GM18907 (cell line): ENCODE measurements around the gene SLC8A1.

Experiments used
- ATAC-seq: cut with Tn5 transposase; IDR thresholded peaks from one replicate; pipeline ENCODE4 v1.9.1; 2021; ENCODE audit warnings: mild to moderate bottlenecking, moderate library complexity; ENCODE audit not compliant: unreplicated experiment

The SLC8A1 gene

GRCh38 chr2:40394031-40394430 is 57.9 kb downstream of the SLC8A1 start:
- ATAC-seq, result no peak

DNA sequence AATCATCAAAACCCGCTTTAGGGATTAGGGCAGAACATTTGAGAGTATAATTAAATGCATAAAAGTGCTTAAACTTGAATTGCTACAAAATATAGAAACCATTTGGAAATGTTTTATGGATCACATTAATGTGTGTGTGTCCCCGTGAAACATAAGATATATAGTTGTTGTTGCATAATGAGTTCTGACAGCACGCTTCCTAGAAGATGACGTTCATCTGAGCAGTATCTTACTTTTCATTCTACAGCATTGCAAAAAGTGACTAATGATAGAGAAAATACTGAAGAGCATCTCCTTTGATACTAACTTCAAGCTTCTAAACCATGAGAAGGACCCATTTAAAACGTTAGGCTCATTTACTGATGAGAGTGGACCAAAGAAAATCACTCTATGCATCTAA is 63.7 kb downstream of the SLC8A1 start:
- ATAC-seq, result no peak

GRCh38 chr2:40386177-40386576 is 65.7 kb downstream of the SLC8A1 start:
- ATAC-seq, result no peak

DNA sequence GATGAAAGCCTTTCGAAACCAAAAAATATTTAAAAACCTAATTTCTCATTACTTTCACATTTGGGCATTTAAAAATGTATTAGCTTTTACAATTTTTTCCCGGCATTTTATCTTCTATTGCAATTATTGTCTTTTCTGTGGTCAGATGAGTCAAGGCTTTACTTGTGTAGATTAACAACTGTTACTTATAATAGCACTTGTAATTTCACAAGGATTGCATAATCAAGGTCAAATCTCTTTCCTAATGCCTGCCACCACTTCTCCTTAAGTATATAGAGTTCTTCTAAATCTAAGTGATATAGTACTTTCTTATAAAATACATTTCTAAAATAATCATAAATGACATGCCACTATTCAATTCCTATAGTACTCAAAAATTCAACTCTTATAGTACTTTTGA is 67.2 kb downstream of the SLC8A1 start:
- ATAC-seq, result no peak

- ATAC-seq, result no peak
Observed at GRCh38 chr2:40384233-40384632, 67.7 kb downstream of the SLC8A1 start.

DNA sequence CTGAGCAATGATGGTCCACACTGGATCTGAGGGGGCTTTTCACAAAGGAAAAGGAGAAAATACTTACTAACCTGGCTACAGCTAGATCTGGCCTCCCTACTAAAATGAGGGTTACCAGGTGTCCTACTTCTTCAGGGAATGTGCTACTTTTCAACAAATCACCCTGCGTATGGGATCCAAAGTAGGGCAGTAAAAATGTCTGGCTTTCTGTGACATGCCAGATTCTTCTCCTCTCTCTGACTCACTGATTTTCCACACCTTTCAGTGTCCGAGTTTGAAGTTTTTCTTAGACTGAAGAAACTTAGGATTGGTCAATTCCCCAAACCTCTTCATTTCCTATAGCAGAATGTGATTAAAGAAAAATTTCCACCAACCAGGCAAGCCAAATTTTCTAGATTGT is 71.2 kb downstream of the SLC8A1 start:
- ATAC-seq, result no peak

- no peak for ATAC-seq
Observed at GRCh38 chr2:40380041-40380440, 71.8 kb downstream of the SLC8A1 start.

DNA sequence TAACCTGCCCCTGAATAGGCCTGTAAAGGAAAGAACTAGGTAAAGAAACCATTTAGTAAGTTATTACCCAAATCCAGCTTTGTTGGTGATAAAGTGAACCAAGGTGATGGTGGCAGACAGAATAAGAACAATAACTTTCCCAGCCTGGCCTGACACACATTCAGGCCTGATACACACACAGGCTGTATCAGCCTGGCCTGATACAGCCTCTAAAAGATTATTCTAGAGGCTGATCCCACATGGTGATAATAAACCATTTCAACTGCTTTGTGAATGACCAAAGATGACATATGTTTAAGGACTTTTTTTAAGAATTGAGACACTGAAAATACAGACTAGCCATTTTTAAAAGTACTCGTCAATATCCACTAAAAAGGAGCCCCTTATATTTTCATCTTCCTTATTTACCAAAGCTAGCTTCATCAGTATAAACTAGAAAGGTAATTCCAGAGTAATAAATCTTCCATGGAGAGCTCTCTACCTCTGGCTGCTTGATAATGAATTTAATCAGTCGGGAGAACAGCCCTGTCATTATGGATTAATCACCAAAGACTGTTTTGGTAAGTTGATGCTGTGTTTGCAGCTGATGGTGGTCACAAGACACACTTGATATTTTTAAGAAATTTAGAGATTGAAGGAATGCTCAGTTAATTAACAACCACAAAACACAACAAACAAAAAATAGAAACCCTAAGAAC is 77.2 kb downstream of the SLC8A1 start:
- ATAC-seq, result no peak

DNA sequence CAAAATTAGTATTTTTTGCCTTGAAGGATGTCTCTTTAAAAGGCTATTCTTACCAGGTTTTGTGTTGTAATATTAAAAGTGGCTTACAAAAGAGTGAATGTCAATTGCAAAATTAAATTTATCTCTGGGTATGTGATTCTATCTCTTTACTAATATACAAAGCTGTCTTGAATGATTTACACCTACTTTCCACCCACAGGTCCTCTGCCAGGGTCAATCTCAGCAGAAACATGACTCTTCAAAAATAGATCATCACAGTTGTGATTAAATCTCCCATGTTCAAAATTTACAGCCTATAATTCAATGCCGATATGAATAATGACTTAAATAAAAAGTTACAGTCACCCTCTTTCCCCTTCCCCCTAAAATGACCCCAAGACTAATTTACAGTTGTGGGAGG is 78.8 kb downstream of the SLC8A1 start:
- no peak for ATAC-seq

- ATAC-seq, result no peak
Observed at GRCh38 chr2:40372283-40372985, 79.5 kb downstream of the SLC8A1 start.

DNA sequence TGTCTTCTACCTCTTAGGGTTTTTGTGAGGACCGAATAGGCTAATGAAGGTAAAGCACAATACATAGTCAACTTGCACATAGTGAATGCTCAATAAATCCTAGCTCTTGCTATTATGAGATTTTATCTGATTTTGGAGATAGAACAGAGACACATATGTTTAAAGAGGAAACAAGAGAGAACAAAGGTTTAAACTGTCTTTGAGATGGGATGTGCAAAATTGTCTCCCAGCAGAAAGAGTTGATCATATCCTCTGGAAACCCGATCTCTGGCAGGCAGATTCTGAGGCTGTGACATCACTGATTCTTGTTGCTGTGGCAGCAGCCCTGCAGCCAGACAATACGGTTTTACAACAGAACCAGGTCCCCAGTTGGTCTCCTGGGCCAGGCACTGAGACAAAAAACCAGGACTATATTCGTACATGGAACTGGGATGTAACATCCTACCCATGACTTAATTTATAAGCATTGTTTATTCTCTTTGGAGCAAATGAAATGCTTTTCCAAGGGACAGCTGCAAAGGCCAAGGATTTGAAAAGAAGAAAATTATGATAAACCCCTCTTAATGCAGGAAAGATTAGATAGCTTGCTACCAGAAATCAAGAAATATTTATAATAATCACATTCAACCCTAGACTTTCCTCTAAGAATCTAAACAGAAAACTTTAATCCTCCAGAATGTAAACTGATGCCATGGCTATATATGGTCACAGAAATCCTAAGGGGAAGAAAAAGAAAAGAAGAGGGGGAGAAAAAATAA is 80.2 kb downstream of the SLC8A1 start:
- ATAC-seq, result no peak

DNA sequence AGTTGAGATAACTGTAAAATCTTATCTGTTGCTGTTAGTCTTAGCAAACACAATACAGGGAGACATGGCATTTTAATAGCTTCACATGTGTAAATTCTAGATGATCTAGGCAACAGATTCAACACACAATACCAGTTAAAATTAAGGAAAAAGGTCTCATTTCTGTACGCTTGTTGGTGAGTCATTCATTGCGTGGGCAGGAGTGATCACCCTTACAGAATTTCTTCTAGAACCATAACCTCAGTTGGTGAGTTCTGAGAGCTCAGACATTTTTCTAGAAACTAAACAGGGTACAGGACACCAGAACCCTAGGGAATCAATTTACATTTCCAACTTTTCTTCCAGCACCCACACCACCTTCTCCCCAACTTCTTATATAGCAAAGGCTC is 81.9 kb downstream of the SLC8A1 start:
- no peak for ATAC-seq

GRCh38 chr2:40369267-40370006 is 82.5 kb downstream of the SLC8A1 start:
- no peak for ATAC-seq

- no peak for ATAC-seq
Observed at GRCh38 chr2:40367652-40368051, 84.2 kb downstream of the SLC8A1 start.

GRCh38 chr2:40367032-40367431 is 84.9 kb downstream of the SLC8A1 start:
- no peak for ATAC-seq

DNA sequence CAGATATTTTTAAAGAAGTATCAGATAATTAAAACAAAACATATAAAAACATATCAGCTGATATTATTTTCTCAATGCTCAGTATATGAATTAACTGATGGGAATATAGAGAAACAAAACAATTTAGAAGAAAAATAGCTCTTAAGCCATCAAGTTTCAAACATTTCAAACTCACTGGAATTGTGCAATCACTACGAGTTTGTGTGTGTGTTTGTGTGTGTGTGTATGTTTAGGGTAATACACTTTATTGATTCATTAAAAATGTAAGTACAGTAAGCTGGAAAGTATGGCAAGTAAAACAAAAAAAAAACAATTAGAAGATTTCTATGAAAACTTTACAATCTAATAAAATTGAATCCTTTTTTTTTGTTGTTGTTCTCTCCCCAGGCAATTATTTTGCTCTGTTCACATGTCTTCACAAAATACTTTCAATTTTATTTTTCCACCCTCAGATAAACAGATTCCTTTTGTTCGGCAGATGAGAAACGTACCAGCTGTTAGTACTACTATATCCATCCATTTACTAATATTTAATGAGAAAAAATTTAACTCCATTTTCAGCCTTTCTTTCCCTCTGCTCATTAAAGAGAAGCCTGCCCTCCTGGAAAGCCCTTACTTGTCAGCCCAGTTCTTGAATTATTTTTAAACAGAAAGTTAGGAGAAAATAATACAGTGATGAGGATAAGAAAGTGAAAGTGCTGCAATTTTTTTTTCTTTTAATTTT is 87.6 kb downstream of the SLC8A1 start:
- ATAC-seq, result no peak

DNA sequence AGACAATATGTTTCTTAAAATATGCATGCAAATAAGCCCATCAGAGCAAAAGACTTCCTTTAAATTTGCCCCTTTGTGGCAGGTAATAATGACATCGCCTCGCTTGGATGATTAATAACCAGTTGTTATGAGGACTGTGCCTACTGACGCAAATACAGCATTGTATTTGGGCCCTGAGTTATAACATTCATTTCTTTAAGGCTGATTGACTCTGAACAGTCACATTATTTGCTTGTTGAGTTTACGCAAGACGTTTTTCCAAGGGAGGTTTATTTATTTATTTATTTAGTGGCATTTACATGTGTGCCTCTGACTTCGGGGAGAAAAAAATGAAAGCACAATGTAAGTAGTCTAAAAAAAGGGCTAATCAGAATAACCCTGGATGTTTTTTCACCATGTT is 88.3 kb downstream of the SLC8A1 start:
- no peak for ATAC-seq

- ATAC-seq, result no peak
Observed at GRCh38 chr2:40363231-40363630, 88.7 kb downstream of the SLC8A1 start.

- ATAC-seq, result no peak
Observed at GRCh38 chr2:40361478-40361877, 90.4 kb downstream of the SLC8A1 start.

- ATAC-seq, result no peak
Observed at GRCh38 chr2:40360652-40361051, 91.2 kb downstream of the SLC8A1 start.

DNA sequence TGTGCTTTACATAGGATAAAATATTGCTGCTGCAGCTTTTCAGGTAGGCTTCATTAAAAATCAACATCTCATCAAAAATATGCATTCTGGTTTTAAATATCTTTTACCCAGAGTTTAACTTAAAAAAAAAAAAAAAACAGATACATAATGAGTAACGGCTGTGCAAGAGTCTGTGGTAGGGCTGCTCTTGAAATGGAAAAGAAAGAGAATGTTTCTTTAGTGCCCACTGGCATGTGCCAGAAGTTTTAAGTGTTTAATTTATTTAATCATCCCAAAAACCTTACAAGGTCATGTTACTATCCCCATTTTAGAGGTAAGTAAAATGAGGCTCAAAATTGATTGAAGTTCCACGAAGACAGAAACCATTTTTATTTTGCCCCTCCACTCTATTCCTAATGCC is 92.1 kb downstream of the SLC8A1 start:
- ATAC-seq, result no peak
